ENCODE data around the gene THSD4. TPM values are rescaled to one million over a fixed set of nuclear protein-coding genes. Genes with fewer than 3 reads are reported as not detected.

THSD4 gene
- total RNA-seq, 4 donors from 2014 or later: 39.4 to 232 (median 127) TPM

GRCh38 chr15:71532994-71533393 is 417.7 kb downstream of the THSD4 start:
- TF ChIP-seq CTCF (IDR thresholded peaks at IDR 0.05) (peak in 5 of 6 experiments; percentile 65 to 90 (median 79)), POLR2A (IDR thresholded peaks at IDR 0.05) (no peak)
- WGBS, 2 donors: 42 to 47% methylated on average over 6 of the region's 6 CpGs
- Histone ChIP-seq H3K27ac (peak overlapping the region in 1 of 4 donors; percentile 28), H3K9me3 (no peaks in the 10 kb centered on the region), H3K27me3 (no peaks in the 10 kb centered on the region), H3K4me1 (peaks cover 0 to 60% (median 7%) of the 10 kb centered on the region in 3 donors), H3K36me3 (no peaks in the 10 kb centered on the region), H3K4me3 (no peak overlapping the region)
- intact Hi-C loops (cut with DNase I): no loop called here
- DNase-seq: no peak

GRCh38 chr15:71538181-71538580 is 422.9 kb downstream of the THSD4 start:
- peaks cover 0 to 46% (median 0%) of the 10 kb centered on the region in 3 donors for H3K4me1 ChIP-seq
- no peak overlapping the region for H3K4me3 ChIP-seq
- H3K27me3 ChIP-seq: no peaks in the 10 kb centered on the region
- no peaks in the 10 kb centered on the region for H3K36me3 ChIP-seq
- H3K27ac ChIP-seq: peak overlapping the region; percentile 29 to 73 (median 38)
- no peaks in the 10 kb centered on the region for H3K9me3 ChIP-seq
- TF ChIP-seq POLR2A (IDR thresholded peaks at IDR 0.05) (no peak), CTCF (IDR thresholded peaks at IDR 0.05) (no peak)
- DNase-seq: no peak
- WGBS, 2 donors: 34 to 37% methylated on average over 5 of the region's 5 CpGs
- intact Hi-C loops (cut with DNase I): no loop called here

- no peak for TF ChIP-seq CTCF (IDR thresholded peaks at IDR 0.05)
- no peak for TF ChIP-seq POLR2A (IDR thresholded peaks at IDR 0.05)
- H3K9me3 ChIP-seq: no peaks in the 10 kb centered on the region
- DNase-seq: no peak
- H3K27me3 ChIP-seq: no peaks in the 10 kb centered on the region
- H3K4me1 ChIP-seq: peaks cover 0 to 59% (median 0%) of the 10 kb centered on the region in 3 donors
- WGBS, 2 donors: 46 to 53% methylated on average over 2 of the region's 2 CpGs
- H3K4me3 ChIP-seq: no peak overlapping the region
- H3K36me3 ChIP-seq: no peaks in the 10 kb centered on the region
- no peak overlapping the region for H3K27ac ChIP-seq
- intact Hi-C loops (cut with DNase I): no loop called here
These were observed 426.5 kb downstream of the THSD4 start for GRCh38 chr15:71541746-71542145.

GRCh38 chr15:71542836-71543235 is 427.6 kb downstream of the THSD4 start:
- Histone ChIP-seq H3K27ac (no peak overlapping the region), H3K9me3 (no peaks in the 10 kb centered on the region), H3K36me3 (no peaks in the 10 kb centered on the region), H3K4me1 (peaks cover 0 to 62% (median 0%) of the 10 kb centered on the region in 3 donors), H3K4me3 (no peak overlapping the region), H3K27me3 (no peaks in the 10 kb centered on the region)
- DNase-seq: no peak
- intact Hi-C loops (cut with DNase I): no loop called here
- no peak for TF ChIP-seq POLR2A (IDR thresholded peaks at IDR 0.05)
- TF ChIP-seq CTCF (IDR thresholded peaks at IDR 0.05): no peak

GRCh38 chr15:71543413-71543812 is 428.1 kb downstream of the THSD4 start:
- intact Hi-C loops (cut with DNase I): no loop called here
- H3K4me1 ChIP-seq: peaks cover 0 to 63% (median 0%) of the 10 kb centered on the region in 3 donors
- H3K36me3 ChIP-seq: no peaks in the 10 kb centered on the region
- H3K27ac ChIP-seq: no peak overlapping the region
- H3K27me3 ChIP-seq: no peaks in the 10 kb centered on the region
- 78 to 91% methylated on average over 3 of the region's 3 CpGs for WGBS, 2 donors
- no peaks in the 10 kb centered on the region for H3K9me3 ChIP-seq
- H3K4me3 ChIP-seq: no peak overlapping the region
- DNase-seq: no peak
- TF ChIP-seq POLR2A (IDR thresholded peaks at IDR 0.05) (no peak), CTCF (IDR thresholded peaks at IDR 0.05) (no peak)
